ENCODE data around the gene TCAIM. TPM values are rescaled to one million over a fixed set of nuclear protein-coding genes. Genes with fewer than 3 reads are reported as not detected.
A peak's percentile ranks its signal among the peaks of the same experiment; 100 is the strongest.

The TCAIM gene
- total RNA-seq (10 to 100 TPM; 19.5 to 23.7 TPM), polyA plus RNA-seq (10 to 100 TPM; 12.1 to 14.0 (median 13.1) TPM), total RNA-seq (12.7 to 23.0 (median 15.0) reads per million in 6 experiments)

DNA sequence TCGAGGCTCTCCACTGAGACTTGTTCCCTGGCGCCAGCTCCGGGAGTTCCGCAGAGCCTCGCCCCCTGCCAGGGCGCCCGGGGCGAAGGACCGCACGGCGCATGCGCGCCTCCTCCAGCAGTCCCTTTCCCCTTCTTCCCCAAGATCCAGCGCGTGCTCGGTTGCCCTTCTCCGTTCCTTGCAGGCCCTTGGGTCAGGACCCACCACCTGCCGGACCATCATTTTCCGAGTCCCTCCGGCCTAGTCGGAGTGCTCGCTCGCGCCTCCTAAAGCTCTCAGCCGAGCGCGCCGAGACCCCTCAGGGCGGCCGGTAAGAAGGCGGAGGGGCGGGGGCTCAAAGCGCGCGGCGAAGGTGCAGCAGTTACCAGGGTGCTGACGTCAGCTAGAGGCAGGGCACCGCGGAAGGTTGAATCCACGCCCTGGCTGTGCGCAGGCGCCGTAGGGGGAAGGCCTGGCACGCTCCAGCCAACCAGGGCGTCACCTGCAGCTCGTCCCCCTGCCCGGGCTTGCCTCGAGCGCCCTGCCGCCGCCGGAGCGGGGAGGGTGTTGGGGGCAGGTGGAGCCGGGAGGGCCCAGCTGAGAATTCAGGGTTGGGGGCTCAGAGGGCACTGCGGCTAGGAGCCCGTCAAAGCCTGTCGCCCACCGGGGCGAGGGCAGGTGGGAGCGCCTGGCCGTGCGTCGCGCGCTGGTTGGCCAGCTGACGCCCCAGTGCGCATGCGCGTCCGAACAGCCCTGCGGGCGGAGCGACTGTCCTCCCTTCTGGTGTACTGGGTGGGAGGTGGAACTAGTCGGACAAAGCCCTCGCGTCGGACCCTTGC, at the start of gene TCAIM:
Gene TCAIM, plus strand, starts transcription at position 757 of the 818 bp plus-strand sequence. CDS start 16,017 bp downstream, outside the sequence.
- DNase-seq (peak; percentile 98 to 100 (median 99)), ATAC-seq (peak; percentile 91 to 93)
- peaks cover 0 to 7% (median 5%) of the 10 kb centered on the region in 5 donors for H3K27me3 Mint-ChIP-seq
- H3K4me3 Mint-ChIP-seq: peak within 1 kb of the TSS; percentile 92 to 99 (median 97)
- H3K9me3 Mint-ChIP-seq: no peaks in the 10 kb centered on the region
- peaks cover 12 to 38% (median 33%) of the 10 kb centered on the region in 4 donors for H3K4me1 Mint-ChIP-seq
- peak within 1 kb of the TSS; percentile 87 to 99 (median 98) for H3K27ac Mint-ChIP-seq
- POLR2A ChIA-PET: interaction anchor here (0.6 to 1.7 kb wide), 9 partner anchors 9 to 1351 kb away, joined by 3 to 23 read pairs (median 4); partner anchors contain the start of genes SACM1L, ZKSCAN7 and ZNF445
- H3K36me3 Mint-ChIP-seq: no peaks in the 10 kb centered on the region

GRCh38 chr3:44289882-44290462, 48.6 kb upstream of the TCAIM start:
- no peaks in the 10 kb centered on the region for H3K4me1 Mint-ChIP-seq
- H3K4me3 Mint-ChIP-seq: no peak overlapping the region

DNA sequence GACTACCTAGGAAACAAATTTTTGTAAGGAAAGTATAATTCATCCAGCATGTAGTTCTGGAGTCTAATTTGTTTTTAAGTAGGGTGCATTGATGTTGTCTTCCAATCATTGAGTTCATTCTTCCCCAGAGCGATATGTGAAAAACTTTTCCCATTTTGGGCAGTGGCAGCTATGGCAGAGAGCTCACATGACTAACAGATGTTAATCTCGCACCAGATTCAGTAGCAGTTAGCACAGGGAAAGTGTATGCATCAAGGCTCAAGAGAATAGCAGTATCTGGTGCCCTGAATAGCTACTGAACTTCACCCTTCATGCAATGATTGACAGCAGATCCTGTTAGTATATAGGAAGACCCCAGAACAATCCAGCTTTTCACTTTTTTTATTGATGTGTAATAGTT, 46.3 kb upstream of the TCAIM start:
- H3K4me3 Mint-ChIP-seq: no peak overlapping the region
- POLR2A ChIA-PET: no interaction called here
- ATAC-seq (no peak), DNase-seq (no peak)
- no peaks in the 10 kb centered on the region for H3K4me1 Mint-ChIP-seq
- no peak overlapping the region for H3K27ac Mint-ChIP-seq
- H3K36me3 Mint-ChIP-seq: no peaks in the 10 kb centered on the region
- H3K9me3 Mint-ChIP-seq: no peaks in the 10 kb centered on the region
- peaks cover 4 to 17% (median 15%) of the 10 kb centered on the region in 5 donors for H3K27me3 Mint-ChIP-seq

More at GRCh38 chr3:44289882-44290462, 48.6 kb upstream of the TCAIM start:
- Mint-ChIP-seq H3K9me3 (no peaks in the 10 kb centered on the region), H3K27me3 (peaks cover 0 to 7% (median 4%) of the 10 kb centered on the region in 5 donors), H3K27ac (no peak overlapping the region), H3K36me3 (no peaks in the 10 kb centered on the region)
- no peak for ATAC-seq
- POLR2A ChIA-PET: no interaction called here
- no peak for DNase-seq

DNA sequence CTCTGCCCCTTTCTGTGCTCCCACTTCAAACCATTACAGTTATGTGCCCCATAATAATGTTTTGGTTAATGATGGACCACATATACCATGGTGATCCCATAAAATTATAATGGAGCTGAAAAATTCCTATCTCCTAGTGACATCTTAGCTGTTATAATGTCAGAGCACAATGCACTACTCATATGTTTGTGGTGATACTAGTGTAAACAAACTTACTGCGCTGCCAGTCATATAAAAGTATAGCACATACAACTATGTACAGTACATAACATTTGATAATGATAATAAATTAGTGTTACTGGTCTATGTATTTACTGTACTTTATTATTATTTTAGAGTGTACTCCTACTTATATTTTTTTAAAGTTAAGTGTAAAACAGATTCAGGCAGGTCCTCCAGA, 45.6 kb upstream of the TCAIM start:
- H3K36me3 Mint-ChIP-seq: no peaks in the 10 kb centered on the region
- ATAC-seq (no peak), DNase-seq (no peak)
- POLR2A ChIA-PET: no interaction called here
- no peak overlapping the region for H3K4me3 Mint-ChIP-seq
- H3K27me3 Mint-ChIP-seq: peaks cover 4 to 17% (median 15%) of the 10 kb centered on the region in 5 donors
- H3K9me3 Mint-ChIP-seq: no peaks in the 10 kb centered on the region
- no peak overlapping the region for H3K27ac Mint-ChIP-seq
- no peaks in the 10 kb centered on the region for H3K4me1 Mint-ChIP-seq

- Mint-ChIP-seq H3K4me3 (no peak overlapping the region), H3K27me3 (peaks cover 0 to 17% (median 11%) of the 10 kb centered on the region in 5 donors), H3K27ac (no peak overlapping the region), H3K36me3 (no peaks in the 10 kb centered on the region), H3K9me3 (no peaks in the 10 kb centered on the region), H3K4me1 (no peaks in the 10 kb centered on the region)
- POLR2A ChIA-PET: no interaction called here
- no peak for DNase-seq
- no peak for ATAC-seq
Measured at GRCh38 chr3:44297255-44297654, 41.3 kb upstream of the TCAIM start.

GRCh38 chr3:44301746-44302145, 36.8 kb upstream of the TCAIM start:
- no peaks in the 10 kb centered on the region for H3K9me3 Mint-ChIP-seq
- POLR2A ChIA-PET: no interaction called here
- no peaks in the 10 kb centered on the region for H3K4me1 Mint-ChIP-seq
- no peak overlapping the region for H3K4me3 Mint-ChIP-seq
- no peaks in the 10 kb centered on the region for H3K36me3 Mint-ChIP-seq
- ATAC-seq (no peak), DNase-seq (no peak)
- H3K27me3 Mint-ChIP-seq: peaks cover 0 to 7% (median 0%) of the 10 kb centered on the region in 5 donors
- H3K27ac Mint-ChIP-seq: no peak overlapping the region

GRCh38 chr3:44309500-44309899, 29.1 kb upstream of the TCAIM start:
- POLR2A ChIA-PET: no interaction called here
- Mint-ChIP-seq H3K27me3 (peaks cover 0 to 8% (median 3%) of the 10 kb centered on the region in 5 donors), H3K36me3 (no peaks in the 10 kb centered on the region), H3K4me3 (no peak overlapping the region), H3K4me1 (no peaks in the 10 kb centered on the region), H3K9me3 (no peaks in the 10 kb centered on the region), H3K27ac (no peak overlapping the region)
- DNase-seq (no peak), ATAC-seq (no peak)

- no peak overlapping the region for H3K4me3 Mint-ChIP-seq
- DNase-seq (no peak), ATAC-seq (no peak)
- H3K27me3 Mint-ChIP-seq: peaks cover 0 to 8% (median 2%) of the 10 kb centered on the region in 5 donors
- H3K9me3 Mint-ChIP-seq: no peaks in the 10 kb centered on the region
- no peaks in the 10 kb centered on the region for H3K36me3 Mint-ChIP-seq
- no peak overlapping the region for H3K27ac Mint-ChIP-seq
- peaks cover 0 to 3% (median 1%) of the 10 kb centered on the region in 4 donors for H3K4me1 Mint-ChIP-seq
- POLR2A ChIA-PET: no interaction called here
Measured at GRCh38 chr3:44318891-44319311, 19.7 kb upstream of the TCAIM start.

- Mint-ChIP-seq H3K36me3 (no peaks in the 10 kb centered on the region), H3K9me3 (no peaks in the 10 kb centered on the region), H3K27ac (no peak overlapping the region), H3K4me1 (peaks cover 0 to 3% (median 1%) of the 10 kb centered on the region in 4 donors), H3K27me3 (peaks cover 0 to 11% (median 2%) of the 10 kb centered on the region in 5 donors), H3K4me3 (no peak overlapping the region)
- ATAC-seq (no peak), DNase-seq (no peak)
- POLR2A ChIA-PET: no interaction called here
Measured at GRCh38 chr3:44321335-44321734, 17.2 kb upstream of the TCAIM start.

GRCh38 chr3:44323341-44323955, 15.1 kb upstream of the TCAIM start:
- DNase-seq (peak; percentile 16 to 77 (median 44)), ATAC-seq (peak in 1 of 2 donors; percentile 35)
- Mint-ChIP-seq H3K4me1 (peaks cover 0 to 3% (median 1%) of the 10 kb centered on the region in 4 donors), H3K9me3 (no peaks in the 10 kb centered on the region), H3K36me3 (no peaks in the 10 kb centered on the region), H3K27ac (no peak overlapping the region), H3K4me3 (no peak overlapping the region), H3K27me3 (peaks cover 0 to 14% (median 5%) of the 10 kb centered on the region in 5 donors)
- POLR2A ChIA-PET: no interaction called here

GRCh38 chr3:44324584-44324983, 14.0 kb upstream of the TCAIM start:
- ATAC-seq: no peak
- H3K27me3 Mint-ChIP-seq: peaks cover 0 to 13% (median 5%) of the 10 kb centered on the region in 5 donors

GRCh38 chr3:44326019-44326418, 12.5 kb upstream of the TCAIM start:
- H3K4me3 Mint-ChIP-seq: no peak overlapping the region
- DNase-seq (no peak), ATAC-seq (no peak)
- POLR2A ChIA-PET: no interaction called here
- no peaks in the 10 kb centered on the region for H3K4me1 Mint-ChIP-seq
- H3K27ac Mint-ChIP-seq: no peak overlapping the region
- no peaks in the 10 kb centered on the region for H3K36me3 Mint-ChIP-seq
- H3K27me3 Mint-ChIP-seq: peaks cover 0 to 13% (median 3%) of the 10 kb centered on the region in 5 donors
- no peaks in the 10 kb centered on the region for H3K9me3 Mint-ChIP-seq

More at GRCh38 chr3:44324584-44324983, 14.0 kb upstream of the TCAIM start:
- Mint-ChIP-seq H3K9me3 (no peaks in the 10 kb centered on the region), H3K36me3 (no peaks in the 10 kb centered on the region), H3K4me1 (no peaks in the 10 kb centered on the region), H3K27ac (no peak overlapping the region), H3K4me3 (no peak overlapping the region)
- POLR2A ChIA-PET: no interaction called here
- no peak for DNase-seq

DNA sequence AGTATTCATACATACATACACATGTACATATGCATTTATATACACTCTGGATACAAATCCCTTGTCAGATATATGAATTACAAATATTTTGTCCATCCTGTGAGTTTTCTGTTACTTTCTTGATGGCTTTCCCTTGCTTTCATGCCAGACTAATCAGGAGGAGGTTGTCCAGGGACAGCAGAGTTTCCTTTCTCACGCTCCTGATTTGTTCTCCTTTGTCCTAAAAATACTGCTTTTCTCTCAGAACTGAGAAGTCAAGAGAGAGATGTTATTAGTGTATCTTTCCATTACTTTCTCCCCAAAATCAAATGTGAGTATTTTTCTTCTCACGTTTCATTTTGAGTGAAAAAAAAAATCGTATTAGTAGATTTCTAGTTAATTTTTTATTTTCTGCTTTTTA, 12.1 kb upstream of the TCAIM start:
- POLR2A ChIA-PET: no interaction called here
- no peaks in the 10 kb centered on the region for H3K9me3 Mint-ChIP-seq
- no peak overlapping the region for H3K4me3 Mint-ChIP-seq
- ATAC-seq: no peak
- no peaks in the 10 kb centered on the region for H3K36me3 Mint-ChIP-seq
- DNase-seq: no peak
- peaks cover 0 to 13% (median 5%) of the 10 kb centered on the region in 5 donors for H3K27me3 Mint-ChIP-seq
- H3K4me1 Mint-ChIP-seq: no peaks in the 10 kb centered on the region
- no peak overlapping the region for H3K27ac Mint-ChIP-seq
